Measurements from ENCODE around the gene COL5A1. TPM values are rescaled to one million over a fixed set of nuclear protein-coding genes. Genes with fewer than 3 reads are reported as not detected.

The COL5A1 gene
- total RNA-seq, 2 experiments from 2014 or later: 0.09 to 0.16 TPM

DNA sequence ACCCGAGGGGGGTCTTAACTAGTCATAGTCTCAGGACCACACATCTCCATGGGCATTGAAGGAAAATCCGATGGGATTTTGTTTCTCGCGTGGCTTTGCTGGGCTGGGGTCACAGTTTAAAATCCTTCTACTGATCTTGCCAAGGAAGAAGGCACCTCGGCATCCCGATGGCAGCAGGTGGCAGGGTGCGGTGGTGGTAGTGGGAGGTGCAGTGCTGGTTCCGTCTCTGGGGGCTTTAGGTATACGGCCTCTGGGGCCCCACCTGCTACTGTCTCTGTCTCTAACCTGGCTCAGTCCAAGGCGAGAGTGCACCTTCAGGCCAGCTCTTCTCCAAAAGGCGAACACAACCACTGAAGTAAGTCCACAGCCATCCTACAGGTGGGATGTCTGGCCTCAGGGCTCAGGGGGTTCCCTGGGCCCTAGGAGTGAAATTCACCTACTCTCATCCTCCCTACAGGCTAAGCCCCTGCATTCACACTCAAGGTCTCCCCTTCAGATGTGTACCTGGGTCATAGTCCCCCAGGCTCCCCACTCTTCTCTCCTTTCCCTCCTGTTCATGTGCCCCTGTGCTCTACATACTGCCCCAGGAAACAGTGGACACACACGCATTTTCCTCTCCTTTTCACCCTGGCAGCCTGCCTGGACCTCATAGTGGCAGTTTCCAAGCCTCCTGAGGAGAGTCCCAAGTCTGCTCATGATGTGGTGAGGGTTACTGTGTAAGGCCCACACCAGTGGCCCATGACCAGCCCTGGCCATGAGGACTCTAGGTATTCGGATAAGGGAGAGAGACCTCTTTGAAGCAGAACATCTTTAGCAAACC lies 238.3 kb downstream of the COL5A1 start:
- no peak for ATAC-seq
- H3K27ac Mint-ChIP-seq: no peak overlapping the region
- CTCF ChIA-PET: no interaction called here
- no peaks in the 10 kb centered on the region for H3K4me1 Mint-ChIP-seq
- H3K36me3 Mint-ChIP-seq: no peaks in the 10 kb centered on the region
- H3K27me3 Mint-ChIP-seq: peaks cover 4% of the 10 kb centered on the region
- H3K9me3 Mint-ChIP-seq (ENCODE audit: low read depth): no peaks in the 10 kb centered on the region
- DNase-seq: no peak
- no peak overlapping the region for H3K4me3 Mint-ChIP-seq

DNA sequence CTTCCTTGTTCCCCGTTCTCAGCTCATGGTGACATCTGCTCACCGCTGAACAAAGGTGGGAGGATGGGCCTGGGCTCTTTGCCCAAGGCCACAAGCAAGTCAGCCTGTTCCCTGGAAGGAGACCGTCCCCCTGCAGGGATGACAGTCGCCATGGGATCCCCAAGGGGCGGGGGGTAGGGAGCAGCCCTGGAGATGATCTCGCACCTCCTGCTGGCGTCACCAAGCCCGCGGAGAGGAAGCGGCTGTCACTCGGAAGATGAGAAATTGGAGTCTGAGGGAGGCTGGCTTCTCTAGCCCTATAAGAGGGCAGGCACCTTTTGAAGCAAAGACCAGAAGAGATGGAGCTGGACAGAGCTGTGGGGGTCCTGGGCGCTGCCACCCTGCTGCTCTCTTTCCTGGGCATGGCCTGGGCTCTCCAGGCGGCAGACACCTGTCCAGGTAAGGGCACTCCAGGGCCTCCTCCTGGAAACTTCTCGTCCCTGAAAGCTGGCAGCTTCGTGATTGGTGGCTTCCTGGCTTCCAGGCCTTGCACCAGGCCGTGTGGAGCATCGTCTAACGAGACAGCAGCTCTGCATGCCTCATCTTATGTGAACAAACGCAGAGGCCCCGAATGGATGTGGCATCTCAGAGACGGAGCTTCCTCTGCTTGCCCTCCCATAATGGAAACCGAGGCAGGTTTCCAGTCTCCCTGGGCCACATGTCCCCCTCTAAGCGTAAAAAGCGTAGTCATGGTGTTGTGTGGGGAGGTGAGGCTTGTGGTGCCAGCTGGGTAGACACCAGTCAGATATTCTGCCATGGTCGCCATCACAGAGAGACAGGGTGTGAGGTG lies 239.1 kb downstream of the COL5A1 start, which contains the start of gene FCN2:
TSS of gene FCN2 (plus strand) at position 327 of the 829 bp plus-strand sequence. CDS start at position 339, 12 bp downstream.
- ATAC-seq: no peak
- Mint-ChIP-seq H3K27me3 (peaks cover 4% of the 10 kb centered on the region), H3K4me3 (no peak within 1 kb of the TSS), H3K9me3 (ENCODE audit: low read depth) (no peaks in the 10 kb centered on the region), H3K27ac (no peak within 1 kb of the TSS), H3K4me1 (no peaks in the 10 kb centered on the region), H3K36me3 (no peaks in the 10 kb centered on the region)
- peak; percentile 26 for DNase-seq
- CTCF ChIA-PET: no interaction called here

- H3K4me1 Mint-ChIP-seq: no peaks in the 10 kb centered on the region
Observed at GRCh38 chr9:134881313-134881670, 239.7 kb downstream of the COL5A1 start.

GRCh38 chr9:134882204-134882785 lies 240.7 kb downstream of the COL5A1 start:
- CTCF ChIA-PET: no interaction called here
- ATAC-seq (no peak), DNase-seq (no peak)
- H3K9me3 Mint-ChIP-seq (ENCODE audit: low read depth): no peaks in the 10 kb centered on the region
- H3K36me3 Mint-ChIP-seq: no peaks in the 10 kb centered on the region
- no peak overlapping the region for H3K4me3 Mint-ChIP-seq
- H3K27ac Mint-ChIP-seq: no peak overlapping the region
- no peaks in the 10 kb centered on the region for H3K27me3 Mint-ChIP-seq
- H3K4me1 Mint-ChIP-seq: no peaks in the 10 kb centered on the region

More at GRCh38 chr9:134881313-134881670, 239.7 kb downstream of the COL5A1 start:
- no peak overlapping the region for H3K4me3 Mint-ChIP-seq
- H3K36me3 Mint-ChIP-seq: no peaks in the 10 kb centered on the region
- H3K27me3 Mint-ChIP-seq: peaks cover 4% of the 10 kb centered on the region
- no peak overlapping the region for H3K27ac Mint-ChIP-seq
- CTCF ChIA-PET: no interaction called here
- no peaks in the 10 kb centered on the region for H3K9me3 Mint-ChIP-seq (ENCODE audit: low read depth)
- peak; percentile 23 for DNase-seq
- no peak for ATAC-seq

GRCh38 chr9:134883040-134883782 lies 241.6 kb downstream of the COL5A1 start:
- H3K27ac Mint-ChIP-seq: no peak overlapping the region
- CTCF ChIA-PET: no interaction called here
- DNase-seq: peak; percentile 23

GRCh38 chr9:134884492-134884891 lies 242.9 kb downstream of the COL5A1 start:
- Mint-ChIP-seq H3K36me3 (no peaks in the 10 kb centered on the region), H3K4me1 (no peaks in the 10 kb centered on the region), H3K27me3 (peaks cover 2% of the 10 kb centered on the region), H3K4me3 (no peak overlapping the region), H3K9me3 (ENCODE audit: low read depth) (no peaks in the 10 kb centered on the region), H3K27ac (no peak overlapping the region)
- ATAC-seq: no peak
- CTCF ChIA-PET: no interaction called here
- DNase-seq: peak; percentile 29

More at GRCh38 chr9:134883040-134883782, 241.6 kb downstream of the COL5A1 start:
- no peaks in the 10 kb centered on the region for H3K4me1 Mint-ChIP-seq
- peaks cover 2% of the 10 kb centered on the region for H3K27me3 Mint-ChIP-seq
- H3K4me3 Mint-ChIP-seq: no peak overlapping the region
- H3K9me3 Mint-ChIP-seq (ENCODE audit: low read depth): no peaks in the 10 kb centered on the region
- ATAC-seq: no peak
- H3K36me3 Mint-ChIP-seq: no peaks in the 10 kb centered on the region

- Mint-ChIP-seq H3K9me3 (ENCODE audit: low read depth) (no peaks in the 10 kb centered on the region), H3K4me3 (no peak overlapping the region), H3K36me3 (no peaks in the 10 kb centered on the region), H3K4me1 (no peaks in the 10 kb centered on the region), H3K27ac (no peak overlapping the region), H3K27me3 (peaks cover 2% of the 10 kb centered on the region)
- ATAC-seq (no peak), DNase-seq (peak; percentile 19)
- CTCF ChIA-PET: no interaction called here
Observed at GRCh38 chr9:134885001-134885678, 243.5 kb downstream of the COL5A1 start.

GRCh38 chr9:134885679-134886412 lies 244.2 kb downstream of the COL5A1 start:
- CTCF ChIA-PET: no interaction called here
- no peak overlapping the region for H3K4me3 Mint-ChIP-seq

GRCh38 chr9:134886413-134886913 lies 244.9 kb downstream of the COL5A1 start:
- Mint-ChIP-seq H3K9me3 (ENCODE audit: low read depth) (no peaks in the 10 kb centered on the region), H3K4me1 (no peaks in the 10 kb centered on the region), H3K27me3 (peaks cover 2% of the 10 kb centered on the region), H3K27ac (no peak overlapping the region), H3K36me3 (no peaks in the 10 kb centered on the region), H3K4me3 (no peak overlapping the region)
- DNase-seq (peak; percentile 25), ATAC-seq (no peak)
- CTCF ChIA-PET: no interaction called here

More at GRCh38 chr9:134885679-134886412, 244.2 kb downstream of the COL5A1 start:
- H3K27ac Mint-ChIP-seq: no peak overlapping the region
- no peaks in the 10 kb centered on the region for H3K36me3 Mint-ChIP-seq
- H3K9me3 Mint-ChIP-seq (ENCODE audit: low read depth): no peaks in the 10 kb centered on the region
- ATAC-seq (no peak), DNase-seq (no peak)
- peaks cover 2% of the 10 kb centered on the region for H3K27me3 Mint-ChIP-seq
- H3K4me1 Mint-ChIP-seq: no peaks in the 10 kb centered on the region

GRCh38 chr9:134887219-134887618 lies 245.6 kb downstream of the COL5A1 start:
- Mint-ChIP-seq H3K9me3 (ENCODE audit: low read depth) (no peaks in the 10 kb centered on the region), H3K36me3 (no peaks in the 10 kb centered on the region), H3K4me1 (no peaks in the 10 kb centered on the region), H3K4me3 (no peak overlapping the region), H3K27ac (no peak overlapping the region), H3K27me3 (peaks cover 2% of the 10 kb centered on the region)
- CTCF ChIA-PET: no interaction called here
- ATAC-seq: no peak
- no peak for DNase-seq

DNA sequence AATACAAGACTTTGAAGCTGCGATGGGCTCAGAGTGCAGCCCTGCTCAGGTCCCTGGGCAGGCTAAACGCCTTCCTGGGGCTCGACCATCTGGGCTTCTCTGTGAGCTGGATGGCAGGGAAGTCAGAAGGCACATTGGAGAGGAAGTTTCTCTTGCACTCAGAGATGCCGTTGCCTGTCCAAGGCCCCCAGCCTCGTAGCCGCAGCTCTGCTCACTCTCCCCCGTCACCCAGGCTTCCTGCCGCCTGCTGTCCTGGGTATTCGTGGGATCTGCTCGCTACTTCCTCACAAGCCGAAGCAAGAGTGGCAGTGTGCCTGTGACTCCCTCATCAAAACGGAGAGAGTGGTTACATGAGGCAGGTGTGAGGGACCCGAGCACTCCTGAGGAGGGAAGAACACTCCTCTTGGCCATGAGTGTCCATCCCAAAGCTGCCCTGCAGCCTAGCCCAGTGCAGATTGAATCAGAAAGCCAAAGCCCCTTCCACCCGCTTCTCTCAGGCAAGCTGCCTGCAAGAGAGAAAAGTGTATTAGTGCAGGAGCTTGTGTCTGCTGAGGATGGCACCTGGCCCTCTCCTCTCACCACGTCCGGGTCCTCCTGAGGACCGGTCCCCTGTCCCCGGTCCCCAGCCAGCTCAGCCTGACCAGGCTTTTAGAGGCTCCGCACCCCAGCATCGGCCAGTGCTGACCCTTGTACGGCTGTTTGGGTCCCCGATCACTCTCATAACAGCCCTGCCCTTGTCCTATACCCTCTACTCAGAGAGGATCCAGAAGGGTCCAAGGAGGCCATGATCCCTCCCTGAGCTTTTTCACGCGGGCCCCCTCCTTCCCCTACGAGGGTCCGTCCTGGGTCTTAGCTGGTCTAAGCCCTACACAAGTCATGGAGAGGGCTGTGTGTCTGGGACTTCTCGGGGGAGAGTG lies 246.3 kb downstream of the COL5A1 start:
- no peak overlapping the region for H3K27ac Mint-ChIP-seq
- H3K4me3 Mint-ChIP-seq: no peak overlapping the region
- peaks cover 2% of the 10 kb centered on the region for H3K27me3 Mint-ChIP-seq
- H3K36me3 Mint-ChIP-seq: no peaks in the 10 kb centered on the region
- CTCF ChIA-PET: interaction anchor here (0.9 to 1.0 kb wide), 2 partner anchors 29 to 286 kb away, joined by 3 read pairs; no protein-coding TSS in a partner anchor
- DNase-seq (no peak), ATAC-seq (no peak)
- no peaks in the 10 kb centered on the region for H3K4me1 Mint-ChIP-seq
- no peaks in the 10 kb centered on the region for H3K9me3 Mint-ChIP-seq (ENCODE audit: low read depth)
